ENCODE measurements around the gene CALCB. TPM values are rescaled to one million over a fixed set of nuclear protein-coding genes. Genes with fewer than 3 reads are reported as not detected.

Gene CALCB
- total RNA-seq, 3 donors from 2014 or later = not detected

DNA sequence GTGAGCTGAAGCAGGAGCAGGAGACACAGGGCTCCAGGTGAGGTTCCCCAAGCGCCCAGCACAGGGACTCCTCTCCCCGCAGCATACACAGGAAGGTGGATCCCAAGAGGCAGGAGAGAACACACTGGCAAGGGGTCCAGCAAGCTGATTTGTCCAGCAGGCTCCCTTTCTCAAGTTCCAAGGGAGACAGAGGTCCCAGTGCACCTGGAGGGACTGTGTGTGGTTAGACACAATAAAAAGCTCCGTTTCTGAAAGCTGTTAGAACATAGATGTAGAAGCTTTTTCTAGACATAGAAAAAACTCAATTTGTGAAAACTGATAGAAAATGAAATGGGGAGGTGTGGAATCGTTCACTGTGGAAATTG is 1.8 kb downstream of the CALCB start:
- no peaks in the 10 kb centered on the region for H3K9me3 ChIP-seq
- H3K27me3 ChIP-seq = peaks cover 0 to 47% of the 10 kb centered on the region in 2 donors
- no peak for TF ChIP-seq POLR2AphosphoS5 (IDR thresholded peaks at IDR 0.05)
- TF ChIP-seq POLR2A (IDR thresholded peaks at IDR 0.05) = no peak
- peak in 1 of 3 donors; percentile 1 for TF ChIP-seq CTCF (IDR thresholded peaks at IDR 0.05)
- DNase-seq (ENCODE audit: low spot score in 2 of 2) = no peak
- H3K4me1 ChIP-seq = peaks cover 0 to 9% of the 10 kb centered on the region in 2 donors
- H3K36me3 ChIP-seq = no peaks in the 10 kb centered on the region
- no peak overlapping the region for H3K4me3 ChIP-seq
- intact Hi-C loops (cut with DNase I; ENCODE audit: low total_unique reads) = no loop called here
- no peak overlapping the region for H3K27ac ChIP-seq

GRCh38 chr11:15091175-15091574 is 17.8 kb downstream of the CALCB start:
- Histone ChIP-seq H3K36me3 (no peaks in the 10 kb centered on the region), H3K27me3 (no peaks in the 10 kb centered on the region), H3K27ac (no peak overlapping the region), H3K4me3 (no peak overlapping the region), H3K4me1 (no peaks in the 10 kb centered on the region), H3K9me3 (peaks cover 0 to 11% of the 10 kb centered on the region in 2 donors)
- no peak for DNase-seq (ENCODE audit: low spot score in 2 of 2)
- TF ChIP-seq POLR2A (IDR thresholded peaks at IDR 0.05) (no peak), POLR2AphosphoS5 (IDR thresholded peaks at IDR 0.05) (no peak), CTCF (IDR thresholded peaks at IDR 0.05) (no peak)
- intact Hi-C loops (cut with DNase I; ENCODE audit: low total_unique reads) = loop anchor here (5.0 kb wide), 1 partner anchor 466 kb away; no protein-coding TSS in a partner anchor

DNA sequence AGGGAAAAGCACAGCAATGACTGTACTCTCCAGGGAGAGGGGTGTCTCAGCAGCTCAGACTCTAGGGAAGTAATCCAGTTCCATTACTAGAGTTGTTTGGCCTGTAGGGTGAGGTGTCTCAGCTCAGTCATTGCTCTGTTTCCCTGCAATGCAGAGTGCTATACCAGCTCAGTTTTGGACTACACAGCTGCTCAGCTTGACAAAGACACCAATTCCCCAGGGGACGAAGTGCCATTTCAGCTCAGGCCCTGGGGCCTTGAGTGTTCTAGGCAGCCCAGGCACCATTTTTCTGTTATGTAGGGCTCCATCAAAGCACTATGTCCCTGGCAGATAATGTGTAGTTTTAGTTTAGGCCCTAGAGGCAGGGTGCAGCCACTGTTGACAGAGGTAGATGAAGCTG is 18.2 kb downstream of the CALCB start:
- H3K4me1 ChIP-seq = no peaks in the 10 kb centered on the region
- no peak overlapping the region for H3K4me3 ChIP-seq
- no peaks in the 10 kb centered on the region for H3K36me3 ChIP-seq
- H3K27me3 ChIP-seq = no peaks in the 10 kb centered on the region
- no peak overlapping the region for H3K27ac ChIP-seq
- no peak for DNase-seq (ENCODE audit: low spot score in 2 of 2)
- intact Hi-C loops (cut with DNase I; ENCODE audit: low total_unique reads) = loop anchor here (5.0 kb wide), 1 partner anchor 466 kb away; no protein-coding TSS in a partner anchor
- peaks cover 0 to 11% of the 10 kb centered on the region in 2 donors for H3K9me3 ChIP-seq
- TF ChIP-seq CTCF (IDR thresholded peaks at IDR 0.05) (no peak), POLR2A (IDR thresholded peaks at IDR 0.05) (no peak), POLR2AphosphoS5 (IDR thresholded peaks at IDR 0.05) (no peak)

DNA sequence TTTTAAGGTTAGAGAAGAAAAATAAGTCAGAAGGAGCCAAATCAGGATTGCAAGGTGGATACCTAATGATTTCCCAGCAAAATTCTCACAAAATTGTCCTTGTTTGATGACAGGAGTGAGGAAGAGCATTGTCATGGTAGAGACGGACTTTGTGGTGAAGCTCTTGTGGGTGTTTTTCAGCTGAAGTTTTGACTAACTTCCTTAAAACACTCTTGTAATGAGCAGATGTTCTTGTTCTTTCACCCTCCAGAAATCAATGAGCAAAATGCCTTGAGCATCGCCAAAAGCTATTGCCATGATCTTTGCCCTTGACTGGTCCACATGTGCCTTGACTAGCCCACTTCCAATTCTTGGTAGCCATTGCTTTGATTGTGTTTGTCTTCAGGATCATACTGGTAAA is 20.0 kb downstream of the CALCB start:
- intact Hi-C loops (cut with DNase I; ENCODE audit: low total_unique reads) = loop anchor here (5.0 kb wide), 1 partner anchor 464 kb away; no protein-coding TSS in a partner anchor
- Histone ChIP-seq H3K9me3 (peaks cover 0 to 2% of the 10 kb centered on the region in 2 donors), H3K36me3 (no peaks in the 10 kb centered on the region), H3K4me1 (no peaks in the 10 kb centered on the region), H3K4me3 (no peak overlapping the region), H3K27me3 (no peaks in the 10 kb centered on the region), H3K27ac (no peak overlapping the region)
- no peak for DNase-seq (ENCODE audit: low spot score in 2 of 2)
- TF ChIP-seq POLR2AphosphoS5 (IDR thresholded peaks at IDR 0.05) = no peak
- TF ChIP-seq CTCF (IDR thresholded peaks at IDR 0.05) = no peak

- Histone ChIP-seq H3K9me3 (no peaks in the 10 kb centered on the region), H3K27ac (no peak overlapping the region), H3K4me3 (no peak overlapping the region), H3K27me3 (no peaks in the 10 kb centered on the region), H3K4me1 (no peaks in the 10 kb centered on the region), H3K36me3 (no peaks in the 10 kb centered on the region)
- TF ChIP-seq CTCF (IDR thresholded peaks at IDR 0.05) (no peak), POLR2AphosphoS5 (IDR thresholded peaks at IDR 0.05) (no peak), POLR2A (IDR thresholded peaks at IDR 0.05) (no peak)
- DNase-seq (ENCODE audit: low spot score in 2 of 2) = no peak
- intact Hi-C loops (cut with DNase I; ENCODE audit: low total_unique reads) = no loop called here
Measured at GRCh38 chr11:15095736-15096228, 22.4 kb downstream of the CALCB start.
